GM19455 (cell line): ENCODE data around the gene PPP1R14D.

Experiments
- ATAC-seq: cut with Tn5 transposase; IDR thresholded peaks from one replicate; pipeline ENCODE4 v1.9.1; 2021; ENCODE audit not compliant: unreplicated experiment

The PPP1R14D gene

GRCh38 chr15:40823572-40824343, 4.8 kb downstream of the PPP1R14D start:
- no peak for ATAC-seq

- no peak for ATAC-seq
These were observed 7.3 kb downstream of the PPP1R14D start for GRCh38 chr15:40821195-40821594.

GRCh38 chr15:40819048-40819447, 9.5 kb downstream of the PPP1R14D start:
- no peak for ATAC-seq

GRCh38 chr15:40815042-40815698, 13.3 kb downstream of the PPP1R14D start:
- ATAC-seq, result no peak

GRCh38 chr15:40812721-40813425, 15.6 kb downstream of the PPP1R14D start:
- ATAC-seq, result no peak

- no peak for ATAC-seq
These were observed 19.6 kb downstream of the PPP1R14D start for GRCh38 chr15:40808861-40809450.

GRCh38 chr15:40807888-40808461, 20.5 kb downstream of the PPP1R14D start:
- no peak for ATAC-seq

- ATAC-seq, result peak; percentile 95
These were observed 21.2 kb downstream of the PPP1R14D start, which contains the start of the genes DNAJC17 and ZFYVE19 for GRCh38 chr15:40807028-40807887. Gene DNAJC17 (minus strand): TSS chr15:40807473. CDS start chr15:40807446, 27 bp downstream. Gene ZFYVE19 (plus strand): TSS chr15:40807089. CDS start chr15:40807590, 501 bp downstream.

- no peak for ATAC-seq
These were observed 21.9 kb downstream of the PPP1R14D start for GRCh38 chr15:40806672-40807027.

- ATAC-seq, result no peak
These were observed 24.8 kb downstream of the PPP1R14D start for GRCh38 chr15:40803688-40804087.

- no peak for ATAC-seq
These were observed 25.4 kb downstream of the PPP1R14D start for GRCh38 chr15:40803076-40803475.

- ATAC-seq, result no peak
These were observed 29.0 kb downstream of the PPP1R14D start for GRCh38 chr15:40799523-40799922.

GRCh38 chr15:40796512-40796911, 32.0 kb downstream of the PPP1R14D start:
- no peak for ATAC-seq

GRCh38 chr15:40796041-40796440, 32.5 kb downstream of the PPP1R14D start:
- ATAC-seq, result no peak

- no peak for ATAC-seq
These were observed 35.1 kb downstream of the PPP1R14D start for GRCh38 chr15:40793216-40793989.

GRCh38 chr15:40792394-40792793, 36.1 kb downstream of the PPP1R14D start:
- no peak for ATAC-seq

GRCh38 chr15:40790718-40791117, 37.8 kb downstream of the PPP1R14D start:
- no peak for ATAC-seq

GRCh38 chr15:40789999-40790398, 38.5 kb downstream of the PPP1R14D start:
- no peak for ATAC-seq

GRCh38 chr15:40789119-40789518, 39.4 kb downstream of the PPP1R14D start:
- ATAC-seq, result no peak
